Activated naive CD4-positive, alpha-beta T cell treated with anti-CD3 and anti-CD28 coated beads, Interleukin-2, amount 50 U/mL, for 72 hours (primary cell): ENCODE data around the gene STX8. TPM values are rescaled to one million over a fixed set of nuclear protein-coding genes. Genes with fewer than 3 reads are reported as not detected.
"Not testable (repeated sequence)": the region's sequence is repeated elsewhere in the genome, so short reads cannot be mapped to it uniquely, and the experiment has no call there.

ENCODE experiments used
- ATAC-seq, 2 donors: fragments of 150-1000 bp; cut with Tn5 transposase; 2 replicates each; pipeline ENCODE4 v1.10.0; 2021; ENCODE audit warnings: mild to moderate bottlenecking in 2 of 2, moderate library complexity in 2 of 2
- DNase-seq, 2 donors: peaks; one replicate each; pipeline ENCODE4 v3.0.0; 2021 to 2022; ENCODE audit warnings: low spot score in 2 of 2
- H3K27ac Mint-ChIP-seq, 2 donors: one replicate each; pipeline ENCODE4 v1.8.0; 2022; ENCODE audit warnings: mild to moderate bottlenecking in 2 of 2, mixed read lengths in 2 of 2
- H3K36me3 Mint-ChIP-seq, 2 donors: one replicate each; pipeline ENCODE4 v1.8.0; 2022; ENCODE audit warnings: mixed read lengths in 2 of 2
- H3K9me3 Mint-ChIP-seq, 2 donors: one replicate each; pipeline ENCODE4 v1.8.0; 2022; ENCODE audit warnings: mixed read lengths in 2 of 2
- total RNA-seq, 2 donors: library from RNA; stranded (reverse); gene quantifications; one replicate each; pipeline ENCODE4 v1.2.3, GENCODE V29; 2022

STX8 gene
- total RNA-seq, 2 donors from 2014 or later: 42.1 to 65.4 TPM

GRCh38 chr17:9475101-9475658 is 100.4 kb downstream of the STX8 start:
- no peak for DNase-seq
- Mint-ChIP-seq H3K9me3 (no peaks in the 10 kb centered on the region), H3K36me3 (no peaks in the 10 kb centered on the region), H3K27ac (no peak overlapping the region)
- no peak for ATAC-seq

GRCh38 chr17:9473711-9474110 is 101.9 kb downstream of the STX8 start:
- Mint-ChIP-seq H3K27ac (no peak overlapping the region), H3K36me3 (no peaks in the 10 kb centered on the region), H3K9me3 (no peaks in the 10 kb centered on the region)
- DNase-seq (no peak), ATAC-seq (no peak)

- Mint-ChIP-seq H3K27ac (no peak overlapping the region), H3K9me3 (no peaks in the 10 kb centered on the region), H3K36me3 (no peaks in the 10 kb centered on the region)
- DNase-seq: no peak
- no peak for ATAC-seq
These were observed 103.1 kb downstream of the STX8 start for GRCh38 chr17:9472541-9472940.

- peak; percentile 52 to 69 for ATAC-seq
- Mint-ChIP-seq H3K36me3 (no peaks in the 10 kb centered on the region), H3K9me3 (no peaks in the 10 kb centered on the region), H3K27ac (peak overlapping the region in 1 of 2 donors; percentile 29)
- no peak for DNase-seq
These were observed 103.5 kb downstream of the STX8 start for GRCh38 chr17:9472094-9472493.

- Mint-ChIP-seq H3K36me3 (no peaks in the 10 kb centered on the region), H3K9me3 (no peaks in the 10 kb centered on the region), H3K27ac (peak overlapping the region; percentile 8 to 74)
- ATAC-seq: peak; percentile 68 to 81
- no peak for DNase-seq
These were observed 105.4 kb downstream of the STX8 start for GRCh38 chr17:9470171-9470570.

GRCh38 chr17:9468937-9469336 is 106.7 kb downstream of the STX8 start:
- H3K36me3 Mint-ChIP-seq: no peaks in the 10 kb centered on the region
- no peaks in the 10 kb centered on the region for H3K9me3 Mint-ChIP-seq
- DNase-seq (no peak), ATAC-seq (no peak)
- no peak overlapping the region for H3K27ac Mint-ChIP-seq

GRCh38 chr17:9468532-9468931 is 107.1 kb downstream of the STX8 start:
- no peak for ATAC-seq

GRCh38 chr17:9467518-9467917 is 108.1 kb downstream of the STX8 start:
- no peaks in the 10 kb centered on the region for H3K9me3 Mint-ChIP-seq
- DNase-seq (no peak), ATAC-seq (no peak)
- no peaks in the 10 kb centered on the region for H3K36me3 Mint-ChIP-seq
- H3K27ac Mint-ChIP-seq: no peak overlapping the region

More at GRCh38 chr17:9468532-9468931, 107.1 kb downstream of the STX8 start:
- H3K27ac Mint-ChIP-seq: no peak overlapping the region
- no peak for DNase-seq
- H3K36me3 Mint-ChIP-seq: no peaks in the 10 kb centered on the region
- H3K9me3 Mint-ChIP-seq: no peaks in the 10 kb centered on the region

GRCh38 chr17:9465210-9465921 is 110.3 kb downstream of the STX8 start:
- DNase-seq (no peak), ATAC-seq (no peak)
- no peaks in the 10 kb centered on the region for H3K9me3 Mint-ChIP-seq
- no peak overlapping the region for H3K27ac Mint-ChIP-seq
- H3K36me3 Mint-ChIP-seq: no peaks in the 10 kb centered on the region

- Mint-ChIP-seq H3K36me3 (peaks cover 5 to 6% of the 10 kb centered on the region in 2 donors), H3K27ac (no peak overlapping the region), H3K9me3 (peaks cover 3 to 6% of the 10 kb centered on the region in 2 donors)
- no peak for ATAC-seq
- no peak for DNase-seq
These were observed 118.6 kb downstream of the STX8 start for GRCh38 chr17:9457005-9457404.

GRCh38 chr17:9456330-9456729 is 119.3 kb downstream of the STX8 start:
- peaks cover 3 to 6% of the 10 kb centered on the region in 2 donors for H3K9me3 Mint-ChIP-seq
- no peak for ATAC-seq
- peaks cover 5 to 6% of the 10 kb centered on the region in 2 donors for H3K36me3 Mint-ChIP-seq
- H3K27ac Mint-ChIP-seq: no peak overlapping the region
- DNase-seq: no peak

GRCh38 chr17:9451934-9452333 is 123.7 kb downstream of the STX8 start:
- no peak for ATAC-seq
- no peak overlapping the region for H3K27ac Mint-ChIP-seq
- DNase-seq: no peak
- H3K36me3 Mint-ChIP-seq: no peaks in the 10 kb centered on the region
- no peaks in the 10 kb centered on the region for H3K9me3 Mint-ChIP-seq

- not testable (repeated sequence) for H3K36me3 Mint-ChIP-seq, DNase-seq, H3K9me3 Mint-ChIP-seq, H3K27ac Mint-ChIP-seq, ATAC-seq
These were observed 128.3 kb downstream of the STX8 start for GRCh38 chr17:9447298-9447697.

GRCh38 chr17:9446528-9446927 is 129.1 kb downstream of the STX8 start:
- ATAC-seq (no peak), DNase-seq (no peak)
- Mint-ChIP-seq H3K9me3 (peaks cover 0 to 4% of the 10 kb centered on the region in 2 donors), H3K27ac (no peak overlapping the region), H3K36me3 (peaks cover 0 to 8% of the 10 kb centered on the region in 2 donors)

- no peak for ATAC-seq
- Mint-ChIP-seq H3K27ac (no peak overlapping the region), H3K9me3 (peaks cover 0 to 4% of the 10 kb centered on the region in 2 donors), H3K36me3 (peaks cover 0 to 8% of the 10 kb centered on the region in 2 donors)
- DNase-seq: no peak
These were observed 130.2 kb downstream of the STX8 start for GRCh38 chr17:9445424-9445823.

GRCh38 chr17:9444687-9445086 is 130.9 kb downstream of the STX8 start:
- DNase-seq (no peak), ATAC-seq (no peak)
- Mint-ChIP-seq H3K27ac (no peak overlapping the region), H3K36me3 (peaks cover 0 to 8% of the 10 kb centered on the region in 2 donors), H3K9me3 (peaks cover 0 to 4% of the 10 kb centered on the region in 2 donors)

- ATAC-seq: no peak
- no peak for DNase-seq
- H3K36me3 Mint-ChIP-seq: peaks cover 0 to 8% of the 10 kb centered on the region in 2 donors
- peaks cover 0 to 4% of the 10 kb centered on the region in 2 donors for H3K9me3 Mint-ChIP-seq
- H3K27ac Mint-ChIP-seq: no peak overlapping the region
These were observed 131.8 kb downstream of the STX8 start for GRCh38 chr17:9443811-9444210.

GRCh38 chr17:9439851-9440250 is 135.8 kb downstream of the STX8 start:
- no peak for ATAC-seq
- H3K27ac Mint-ChIP-seq: no peak overlapping the region
- H3K9me3 Mint-ChIP-seq: peaks cover 0 to 4% of the 10 kb centered on the region in 2 donors
- no peak for DNase-seq
- H3K36me3 Mint-ChIP-seq: peaks cover 0 to 14% of the 10 kb centered on the region in 2 donors
